Thyroid gland (tissue), 4 donors: ENCODE data around the gene CDK15.

Source experiments
- POLR2A ChIP-seq, 2 donors: fragments of 450-650 bp; IDR thresholded peaks; one replicate each; pipeline ENCODE4 v1.6.1; 2017; ENCODE audit warnings: antibody characterized with exemption in 2 of 2, mild to moderate bottlenecking in 2 of 2, moderate library complexity in 1 of 2
- TF ChIP-seq, protein P1 (sequence below), 6 experiments: fragments of 200-600 bp in 3 of 6; fragments of 450-650 bp in 3 of 6; sonication (generic) in 3 of 6; IDR thresholded peaks; one replicate each; pipeline ENCODE4 v1.5.1; 2016 to 2019; ENCODE audit warnings: antibody characterized with exemption in 6 of 6, mild to moderate bottlenecking in 2 of 6, inconsistent platforms in 1 of 6, moderate library complexity in 1 of 6

GRCh38 chr2:201773990-201774389 is 32.3 kb upstream of the CDK15 start:
- TF ChIP-seq, protein P1, sequence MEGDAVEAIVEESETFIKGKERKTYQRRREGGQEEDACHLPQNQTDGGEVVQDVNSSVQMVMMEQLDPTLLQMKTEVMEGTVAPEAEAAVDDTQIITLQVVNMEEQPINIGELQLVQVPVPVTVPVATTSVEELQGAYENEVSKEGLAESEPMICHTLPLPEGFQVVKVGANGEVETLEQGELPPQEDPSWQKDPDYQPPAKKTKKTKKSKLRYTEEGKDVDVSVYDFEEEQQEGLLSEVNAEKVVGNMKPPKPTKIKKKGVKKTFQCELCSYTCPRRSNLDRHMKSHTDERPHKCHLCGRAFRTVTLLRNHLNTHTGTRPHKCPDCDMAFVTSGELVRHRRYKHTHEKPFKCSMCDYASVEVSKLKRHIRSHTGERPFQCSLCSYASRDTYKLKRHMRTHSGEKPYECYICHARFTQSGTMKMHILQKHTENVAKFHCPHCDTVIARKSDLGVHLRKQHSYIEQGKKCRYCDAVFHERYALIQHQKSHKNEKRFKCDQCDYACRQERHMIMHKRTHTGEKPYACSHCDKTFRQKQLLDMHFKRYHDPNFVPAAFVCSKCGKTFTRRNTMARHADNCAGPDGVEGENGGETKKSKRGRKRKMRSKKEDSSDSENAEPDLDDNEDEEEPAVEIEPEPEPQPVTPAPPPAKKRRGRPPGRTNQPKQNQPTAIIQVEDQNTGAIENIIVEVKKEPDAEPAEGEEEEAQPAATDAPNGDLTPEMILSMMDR (IDR thresholded peaks at IDR 0.05), result no peak
- no peak for TF ChIP-seq POLR2A (IDR thresholded peaks at IDR 0.05)
